PC-3 (cell line): ENCODE measurements around the gene ETV6. TPM values are rescaled to one million over a fixed set of nuclear protein-coding genes. Genes with fewer than 3 reads are reported as not detected.

ENCODE experiments used
- ATAC-seq: fragments of 200-7000 bp; cut with Tn5 transposase; 2 replicates; pipeline ENCODE4 v1.9.1; 2020; ENCODE audit warnings: mild to moderate bottlenecking, moderate library complexity
- BruUV-seq: library from RNA; stranded (reverse); fragments of 400-500 nt; replicated peaks from 2 replicates; lab custom pipeline; 2021; lab: Mats Ljungman, UMichigan
- CTCF ChIA-PET: fragments of 300-600 bp; sonication (Branson Sonifier 250); formaldehyde crosslinking; loops from one replicate; lab custom pipeline; 2022; ENCODE audit warnings: antibody characterized with exemption; lab: Charles Lee
- POLR2A ChIA-PET: fragments of 300-600 bp; sonication (Branson Sonifier 250); formaldehyde crosslinking; loops from one replicate; lab custom pipeline; 2022; ENCODE audit warnings: antibody characterized with exemption; ENCODE audit not compliant: unreplicated experiment; lab: Charles Lee
- DNase-seq: peaks from one replicate; pipeline ENCODE4 v3.0.0-alpha.2; 2015
- H2AFZ ChIP-seq: fragments of 300-600 bp; sonication (generic); 2 replicates; pipeline ENCODE4 v1.6.0; 2016; ENCODE audit warnings: antibody characterized with exemption, low read length
- H3F3A ChIP-seq: fragments of 300-600 bp; sonication (generic); one replicate; pipeline ENCODE4 v1.6.0; 2017; ENCODE audit warnings: antibody characterized with exemption, low read length, control low read depth, mild to moderate bottlenecking; ENCODE audit not compliant: unreplicated experiment
- H3K27ac ChIP-seq: fragments of 300-600 bp; sonication (generic); 2 replicates; pipeline ENCODE4 v1.5.1; 2016; ENCODE audit warnings: mild to moderate bottlenecking, low read length
- H3K27me3 ChIP-seq: fragments of 300-600 bp; sonication (generic); 2 replicates; pipeline ENCODE4 v1.6.1; 2016; ENCODE audit warnings: low read length, mixed read lengths
- H3K36me3 ChIP-seq: fragments of 300-600 bp; sonication (generic); 2 replicates; pipeline ENCODE4 v1.6.1; 2016; ENCODE audit warnings: low read depth, mixed run types, low read length, mixed read lengths
- H3K4me1 ChIP-seq: fragments of 300-600 bp; sonication (generic); 2 replicates; pipeline ENCODE4 v1.5.1; 2016; ENCODE audit warnings: low read length; ENCODE audit not compliant: insufficient read depth
- H3K4me2 ChIP-seq: fragments of 300-600 bp; sonication (generic); 2 replicates; pipeline ENCODE4 v1.6.0; 2016; ENCODE audit warnings: low read length
- H3K4me3 ChIP-seq: fragments of 300-600 bp; sonication (generic); 2 replicates; pipeline ENCODE4 v1.5.1; 2016; ENCODE audit warnings: mild to moderate bottlenecking, low read length, mixed read lengths
- H3K79me2 ChIP-seq: fragments of 300-600 bp; sonication (generic); 2 replicates; pipeline ENCODE4 v1.6.1; 2017; ENCODE audit warnings: low read length, mixed read lengths
- H3K9ac ChIP-seq: fragments of 300-600 bp; sonication (generic); 2 replicates; pipeline ENCODE4 v1.6.0; 2016; ENCODE audit warnings: mild to moderate bottlenecking, low read length
- H3K9me2 ChIP-seq: fragments of 300-600 bp; sonication (generic); replicated peaks from 2 replicates; pipeline ENCODE4 v1.6.1; 2016; ENCODE audit warnings: mixed run types, low read length, mixed read lengths
- H3K9me3 ChIP-seq: fragments of 300-600 bp; sonication (generic); 2 replicates; pipeline ENCODE4 v1.6.1; 2016; ENCODE audit warnings: low read length, mixed read lengths
- H4K20me1 ChIP-seq: fragments of 300-600 bp; sonication (generic); 2 replicates; pipeline ENCODE4 v1.6.1; 2016; ENCODE audit warnings: low read length, mixed read lengths
- CTCF ChIP-seq: fragments of 300-600 bp; sonication (generic); conservative IDR thresholded peaks from 2 replicates; pipeline ENCODE4 v1.5.1; 2017; ENCODE audit warnings: antibody characterized with exemption, low read depth, mild to moderate bottlenecking, low read length
- EZH2 ChIP-seq: fragments of 300-600 bp; sonication (generic); IDR thresholded peaks from one replicate; pipeline ENCODE4 v1.6.1; 2017; ENCODE audit warnings: antibody characterized with exemption, mild to moderate bottlenecking, low read length; ENCODE audit not compliant: unreplicated experiment
- EZH2phosphoT487 ChIP-seq: fragments of 300-600 bp; sonication (generic); IDR thresholded peaks from 2 replicates; pipeline ENCODE4 v1.6.1; 2018; ENCODE audit warnings: mild to moderate bottlenecking, antibody characterized with exemption, low read length, borderline replicate concordance
- intact Hi-C: fragments of 100-400 bp; cut with micrococcal nuclease; formaldehyde crosslinking; loops from 2 replicates; pipeline ENCODE4 v1.9.0; 2023
- total RNA-seq: library from RNA; depleted of rRNA; stranded (reverse); fragments of >200 nt; gene quantifications from 2 replicates; pipeline ENCODE4 v1.2.3, GENCODE V29; 2014

Gene ETV6
- total RNA-seq, 1 experiment from 2014 or later = 5.0 TPM

- Histone ChIP-seq H3K9me2 (no peaks in the 10 kb centered on the region), H3K36me3 (no peaks in the 10 kb centered on the region), H3K27me3 (no peaks in the 10 kb centered on the region), H3K9ac (no peak overlapping the region), H3K4me3 (no peak overlapping the region), H3K4me1 (no peaks in the 10 kb centered on the region), H2AFZ (no peak overlapping the region), H4K20me1 (no peaks in the 10 kb centered on the region), H3F3A (no peaks in the 10 kb centered on the region), H3K79me2 (no peaks in the 10 kb centered on the region), H3K4me2 (no peak overlapping the region), H3K27ac (no peak overlapping the region), H3K9me3 (no peaks in the 10 kb centered on the region)
- ChIA-PET CTCF (no interaction called here), POLR2A (no interaction called here)
- intact Hi-C loops = no loop called here
- no TSS peak for BruUV-seq
- TF ChIP-seq EZH2 (no peak), CTCF (no peak), EZH2phosphoT487 (no peak)
- DNase-seq (no peak), ATAC-seq (no peak)
Measured at GRCh38 chr12:11712491-11712890, 63.0 kb downstream of the ETV6 start.

- H2AFZ ChIP-seq = no peak overlapping the region
- no peaks in the 10 kb centered on the region for H3F3A ChIP-seq
- no peaks in the 10 kb centered on the region for H3K9me3 ChIP-seq
- H3K27ac ChIP-seq = no peak overlapping the region
- H3K9ac ChIP-seq = no peak overlapping the region
- POLR2A ChIA-PET = no interaction called here
- intact Hi-C loops = no loop called here
- CTCF ChIA-PET = no interaction called here
- DNase-seq = no peak
- BruUV-seq = no TSS peak
- no peaks in the 10 kb centered on the region for H3K4me1 ChIP-seq
- no peaks in the 10 kb centered on the region for H3K9me2 ChIP-seq
- ATAC-seq = no peak
- no peaks in the 10 kb centered on the region for H3K36me3 ChIP-seq
- H4K20me1 ChIP-seq = no peaks in the 10 kb centered on the region
- H3K4me2 ChIP-seq = no peak overlapping the region
- no peak for TF ChIP-seq CTCF
- no peak for TF ChIP-seq EZH2
- TF ChIP-seq EZH2phosphoT487 = no peak
- H3K27me3 ChIP-seq = no peaks in the 10 kb centered on the region
- no peaks in the 10 kb centered on the region for H3K79me2 ChIP-seq
- no peak overlapping the region for H3K4me3 ChIP-seq
Measured at GRCh38 chr12:11713202-11713601, 63.7 kb downstream of the ETV6 start.

GRCh38 chr12:11714626-11715025 lies 65.2 kb downstream of the ETV6 start:
- H3K27me3 ChIP-seq = no peaks in the 10 kb centered on the region
- TF ChIP-seq EZH2 (no peak), CTCF (no peak), EZH2phosphoT487 (no peak)
- CTCF ChIA-PET = no interaction called here

More at GRCh38 chr12:11714626-11715025, 65.2 kb downstream of the ETV6 start:
- Histone ChIP-seq H4K20me1 (no peaks in the 10 kb centered on the region), H3K9me2 (no peaks in the 10 kb centered on the region), H3K4me3 (no peak overlapping the region), H3F3A (no peaks in the 10 kb centered on the region), H3K79me2 (no peaks in the 10 kb centered on the region), H3K4me2 (no peak overlapping the region), H3K9me3 (no peaks in the 10 kb centered on the region), H3K9ac (no peak overlapping the region), H2AFZ (no peak overlapping the region), H3K4me1 (peaks cover 11% of the 10 kb centered on the region), H3K36me3 (no peaks in the 10 kb centered on the region), H3K27ac (no peak overlapping the region)
- intact Hi-C loops = no loop called here
- no peak for ATAC-seq
- BruUV-seq = no TSS peak
- POLR2A ChIA-PET = no interaction called here
- no peak for DNase-seq
